AG09319 (cell line): ENCODE data around the gene C1QTNF1.

Experiments
- DNase-seq: peaks from one replicate; pipeline ENCODE4 v3.0.0-alpha.2; 2010; ENCODE audit warnings: low read depth; ENCODE audit errors: extremely low read depth
- CTCF ChIP-seq: IDR thresholded peaks from 2 replicates; pipeline ENCODE4 v1.5.1; 2011; ENCODE audit warnings: low read depth, mild to moderate bottlenecking, inconsistent platforms, low read length, moderate library complexity

C1QTNF1 gene

GRCh38 chr17:78988152-78988551 lies 35.8 kb upstream of the C1QTNF1 start:
- TF ChIP-seq CTCF = no peak
- DNase-seq = no peak

- no peak for TF ChIP-seq CTCF
- no peak for DNase-seq
Observed at GRCh38 chr17:78990349-78991016, 33.5 kb upstream of the C1QTNF1 start.

GRCh38 chr17:78991017-78991738 lies 32.8 kb upstream of the C1QTNF1 start:
- no peak for DNase-seq

GRCh38 chr17:78991906-78992532 lies 31.9 kb upstream of the C1QTNF1 start:
- no peak for DNase-seq
- no peak for TF ChIP-seq CTCF

More at GRCh38 chr17:78991017-78991738, 32.8 kb upstream of the C1QTNF1 start:
- no peak for TF ChIP-seq CTCF

GRCh38 chr17:78992542-78993212 lies 31.3 kb upstream of the C1QTNF1 start:
- no peak for TF ChIP-seq CTCF
- no peak for DNase-seq

GRCh38 chr17:78993241-78993956 lies 30.6 kb upstream of the C1QTNF1 start:
- TF ChIP-seq CTCF = peak; percentile 68
- no peak for DNase-seq
